K562 (cell line): ENCODE data around the gene PDCD7. TPM values are rescaled to one million over a fixed set of nuclear protein-coding genes. Genes with fewer than 3 reads are reported as not detected.

Experiments
- ATAC-seq: fragments of 200-7000 bp; cut with Tn5 transposase; 3 replicates; pipeline ENCODE4 v1.9.1; 2020; ENCODE audit warnings: moderate library complexity
- BruUV-seq: library from RNA; stranded (reverse); fragments of 400-500 nt; replicated peaks from 2 replicates; lab custom pipeline; 2021; lab: Mats Ljungman, UMichigan
- CTCF ChIA-PET: fragments of 300-600 bp; formaldehyde crosslinking; extraction: SDS; loops from one replicate; lab custom pipeline; 2021; ENCODE audit warnings: low intra/inter-chr PET ratio; lab: Yijun Ruan, JAX
- POLR2A ChIA-PET: fragments of 300-600, 350-650 bp; sonication (Branson Sonifier 250); formaldehyde crosslinking; extraction: SDS; loops from one replicate; lab custom pipeline; 2021; ENCODE audit warnings: antibody characterized with exemption, inconsistent platforms; lab: Yijun Ruan, JAX
- DNase-seq, 4 experiments: peaks; one replicate each; pipeline versions ENCODE4 v3.0.0 to v3.0.0-alpha.2; 2011 to 2018; ENCODE audit warnings: low spot score in 3 of 4, mixed read lengths in 3 of 4; ENCODE audit errors: extremely low read depth in 1 of 4
- FAIRE-seq: peaks from 2 replicates; lab custom pipeline; 2011; peaks lifted over from hg19 to GRCh38; lab: Jason Lieb, UNC
- H2AFZ ChIP-seq: 2 replicates; pipeline ENCODE4 v1.6.0; 2011; ENCODE audit warnings: low read depth, low read length, control low read depth, inconsistent platforms
- H3K27ac ChIP-seq: fragments of 200-600 bp; 3 replicates; pipeline ENCODE4 v1.8.0; 2011; ENCODE audit warnings: low read depth, mild to moderate bottlenecking, control low read depth, inconsistent platforms, low read length, moderate library complexity, mixed read lengths; ENCODE audit errors: extremely low read depth
- H3K27me3 ChIP-seq, 2 experiments: fragments of 300-600 bp in 1 of 2; 2 replicates in 1 of 2; 3 replicates in 1 of 2; pipeline versions ENCODE4 v1.6.0 to v1.8.0; 2011; ENCODE audit warnings: inconsistent platforms in 2 of 2, low read length in 2 of 2, mild to moderate bottlenecking in 1 of 2, mixed read lengths in 1 of 2, moderate library complexity in 1 of 2; ENCODE audit not compliant: control insufficient read depth in 2 of 2, insufficient read depth in 2 of 2
- H3K36me3 ChIP-seq: fragments of 300-600 bp; 3 replicates; pipeline ENCODE4 v1.8.0; 2011; ENCODE audit warnings: mild to moderate bottlenecking, low read length, inconsistent platforms; ENCODE audit not compliant: control insufficient read depth, insufficient read depth
- H3K4me1 ChIP-seq, 2 experiments: fragments of 200-600 bp in 1 of 2; replicated peaks in 1 of 2; 2 replicates in 1 of 2; 3 replicates in 1 of 2; pipeline versions ENCODE4 v1.5.1 to v1.8.0; 2011; ENCODE audit warnings: inconsistent platforms in 2 of 2, low read length in 2 of 2, mild to moderate bottlenecking in 1 of 2, mixed read lengths in 1 of 2, moderate library complexity in 1 of 2; ENCODE audit not compliant: control insufficient read depth in 2 of 2, insufficient read depth in 2 of 2
- H3K4me2 ChIP-seq: 2 replicates; pipeline ENCODE4 v1.6.1; 2011; ENCODE audit warnings: low read length, control low read depth, inconsistent platforms, mixed read lengths; ENCODE audit not compliant: insufficient read depth
- H3K4me3 ChIP-seq: fragments of 200-600 bp; sonication (generic), shearing (Covaris generic); 2 replicates; pipeline ENCODE4 v1.5.1; 2016; ENCODE audit warnings: control low read depth, inconsistent platforms
- H3K79me2 ChIP-seq: fragments of 200-600 bp; 3 replicates; pipeline ENCODE4 v1.8.0; 2011; ENCODE audit warnings: low read length, inconsistent platforms; ENCODE audit not compliant: control insufficient read depth, insufficient read depth
- H3K9ac ChIP-seq, 2 experiments: 2 replicates each; pipeline versions ENCODE4 v1.6.0 to v1.6.1; 2011; ENCODE audit warnings: low read depth in 2 of 2, low read length in 2 of 2, control low read depth in 1 of 2, inconsistent platforms in 1 of 2, mild to moderate bottlenecking in 1 of 2, mixed read lengths in 1 of 2; ENCODE audit not compliant: insufficient read depth in 1 of 2
- H3K9me1 ChIP-seq: one replicate; pipeline ENCODE4 v1.6.0; 2011; ENCODE audit warnings: inconsistent platforms, mild to moderate bottlenecking, low read length, moderate library complexity; ENCODE audit not compliant: control insufficient read depth, insufficient read depth
- H3K9me3 ChIP-seq: replicated peaks from 2 replicates; pipeline ENCODE4 v1.5.1; 2011; ENCODE audit warnings: low read depth, low read length, inconsistent platforms; ENCODE audit not compliant: control insufficient read depth, insufficient read depth
- H4K20me1 ChIP-seq: replicated peaks from 2 replicates; pipeline ENCODE4 v1.6.1; 2011; ENCODE audit warnings: low read length, inconsistent platforms, mixed read lengths; ENCODE audit not compliant: control insufficient read depth, insufficient read depth
- IRF2 ChIP-seq: sonication (generic); formaldehyde crosslinking; IDR thresholded peaks from 2 replicates; pipeline ENCODE4 v1.8.1; 2022; ENCODE audit warnings: mild to moderate bottlenecking, missing genetic modification reagents
- KAT2B ChIP-seq: IDR thresholded peaks from one replicate; pipeline ENCODE4 v1.6.1; 2012; ENCODE audit warnings: low read depth, mild to moderate bottlenecking, control low read depth, inconsistent platforms, low read length, moderate library complexity
- MAZ ChIP-seq, 2 experiments: fragments of 450-650 bp in 1 of 2; sonication (generic) in 1 of 2; formaldehyde crosslinking; IDR thresholded peaks in 1 of 2; conservative IDR thresholded peaks in 1 of 2; 2 replicates each; pipeline versions ENCODE4 v1.4.0 to v1.5.0; 2020; ENCODE audit warnings: mild to moderate bottlenecking in 1 of 2, missing genetic modification reagents in 1 of 2
- U2AF2 ChIP-seq: fragments of 200-400 bp; formaldehyde crosslinking; optimal IDR thresholded peaks from 2 replicates; pipeline ENCODE3; 2017; ENCODE audit warnings: low read depth, mild to moderate bottlenecking, low read length
- WGBS: fragments of 100-300 bp; shearing (Covaris generic); methylation state at CpG from one replicate; pipeline ENCODE4 v1.1.6; 2016; ENCODE audit warnings: low coverage, mixed read lengths; ENCODE audit not compliant: insufficient coverage; ENCODE audit errors: missing lambda C conversion rate; 5-methylcytosine and 5-hydroxymethylcytosine counted together
- in situ Hi-C: fragments of 300-500 bp; cut with MboI; formaldehyde crosslinking; loops from 4 replicates; pipeline ENCODE4 v1.15.0; 2018; ENCODE audit warnings: inconsistent platforms, mixed read lengths
- intact Hi-C: fragments of 100-400 bp; cut with micrococcal nuclease; formaldehyde crosslinking; loops from 2 replicates; pipeline ENCODE4 v1.14.2; 2022
- polyA plus RNA-seq, 8 experiments: library from polyadenylated mRNA; depleted of rRNA in 4 of 8; stranded (reverse) in 5 of 8; unstranded in 3 of 8; fragments of >200 nt; fragmentation: Nextera tagmentation in 2 of 8; fragmentation: Illumina TruSeq in 1 of 8; extraction: Ambion mirVana in 2 of 8; extraction: Trizol in 1 of 8; gene quantifications; 2 replicates each; pipeline versions ENCODE4 v1.2.1 to v1.2.3, GENCODE V29; 2011 to 2014; ENCODE audit warnings: inconsistent platforms in 1 of 8, missing spikeins in 1 of 8
- total RNA-seq, 7 experiments: library from RNA; depleted of rRNA in 6 of 7; stranded (reverse); fragments of >200 nt in 6 of 7; fragmentation: Illumina TruSeq in 2 of 7; extraction: Trizol in 2 of 7; gene quantifications; 2 replicates each; pipeline versions ENCODE4 v1.2.1 to v1.2.3, GENCODE V29; 2011 to 2021; ENCODE audit warnings: low replicate concordance in 1 of 7
- TF ChIP-seq, protein P1 (sequence below), 3 experiments: fragments of 200-800 bp in 1 of 3; sonication (Bioruptor generic) in 1 of 3; sonication (generic) in 1 of 3; formaldehyde crosslinking in 1 of 3; IDR thresholded peaks; 2 replicates each; pipeline versions ENCODE4 v1.6.1 to v1.8.0; 2016 to 2022; ENCODE audit warnings: mild to moderate bottlenecking in 2 of 3, missing compliant biosample characterization in 2 of 3, missing genetic modification characterization in 2 of 3, missing genetic modification reagents in 1 of 3

PDCD7 gene
- total and polyA plus RNA-seq, 9 of the 15 experiments (the other 6 are each of a cell fraction or from before 2014, with no cell fraction given) = 11.8 to 30.2 (median 18.8) TPM

DNA sequence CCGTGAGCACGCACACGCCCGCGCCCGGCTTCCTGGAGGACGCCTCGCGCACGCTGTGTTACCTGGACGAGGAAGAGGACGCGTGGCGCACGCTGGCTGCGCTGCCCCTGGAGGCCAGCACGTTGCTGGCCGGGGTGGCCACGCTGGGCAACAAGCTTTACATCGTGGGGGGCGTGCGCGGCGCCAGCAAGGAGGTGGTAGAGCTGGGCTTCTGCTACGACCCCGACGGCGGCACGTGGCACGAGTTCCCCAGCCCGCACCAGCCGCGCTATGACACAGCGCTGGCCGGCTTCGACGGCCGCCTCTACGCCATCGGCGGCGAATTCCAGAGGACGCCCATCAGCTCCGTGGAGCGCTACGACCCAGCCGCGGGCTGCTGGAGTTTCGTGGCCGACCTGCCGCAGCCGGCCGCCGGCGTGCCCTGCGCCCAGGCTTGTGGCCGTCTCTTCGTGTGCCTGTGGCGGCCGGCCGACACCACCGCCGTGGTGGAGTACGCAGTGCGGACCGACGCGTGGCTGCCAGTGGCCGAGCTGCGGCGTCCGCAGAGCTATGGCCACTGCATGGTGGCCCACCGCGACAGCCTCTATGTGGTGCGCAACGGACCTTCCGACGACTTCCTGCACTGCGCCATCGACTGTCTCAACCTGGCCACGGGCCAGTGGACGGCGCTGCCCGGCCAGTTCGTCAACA, 56.2 kb downstream of the PDCD7 start:
- no peak for ATAC-seq
- no peak overlapping the region for H3K27ac ChIP-seq
- no peaks in the 10 kb centered on the region for H3K79me2 ChIP-seq
- no peak overlapping the region for H3K4me3 ChIP-seq
- peaks cover 7 to 26% of the 10 kb centered on the region in 2 experiments; a peak in 3 of 5 replicates for H3K27me3 ChIP-seq
- TF ChIP-seq, protein P1, sequence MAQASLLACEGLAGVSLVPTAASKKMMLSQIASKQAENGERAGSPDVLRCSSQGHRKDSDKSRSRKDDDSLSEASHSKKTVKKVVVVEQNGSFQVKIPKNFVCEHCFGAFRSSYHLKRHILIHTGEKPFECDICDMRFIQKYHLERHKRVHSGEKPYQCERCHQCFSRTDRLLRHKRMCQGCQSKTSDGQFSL (CRISPR knock-in tag; IDR thresholded peaks at IDR 0.05) = no peak
- TF ChIP-seq, protein P1 (tag; IDR thresholded peaks at IDR 0.05) = no peak
- TF ChIP-seq KAT2B (no peak), MAZ (CRISPR knock-in tag; conservative IDR thresholded peaks at IDR 0.05 in 1 of 2, IDR thresholded peaks at IDR 0.05 in 1 of 2) (no peak), U2AF2 (no peak), IRF2 (CRISPR knock-in tag) (no peak)
- H3K9me1 ChIP-seq = no peaks in the 10 kb centered on the region
- no peak for FAIRE-seq
- H3K36me3 ChIP-seq = no peaks in the 10 kb centered on the region
- intact Hi-C loops = no loop called here
- no peak for DNase-seq
- in situ Hi-C loops = no loop called here
- WGBS = 76% methylated on average over 20 of the region's 85 CpGs
- H3K9ac ChIP-seq = no peak overlapping the region
- ChIA-PET POLR2A (no interaction called here), CTCF (no interaction called here)
- no peaks in the 10 kb centered on the region for H4K20me1 ChIP-seq
- peaks cover 0 to 16% of the 10 kb centered on the region in 2 experiments; a peak in 2 of 5 replicates for H3K4me1 ChIP-seq
- H2AFZ ChIP-seq = no peak overlapping the region
- H3K4me2 ChIP-seq = no peak overlapping the region
- no TSS peak for BruUV-seq
- H3K9me3 ChIP-seq = no peaks in the 10 kb centered on the region; the same call in 1 of the 2 replicates
